Kidney epithelial cell (primary cell): ENCODE data around the gene WNT2B. TPM values are rescaled to one million over a fixed set of nuclear protein-coding genes. Genes with fewer than 3 reads are reported as not detected.
"Not testable (repeated sequence)": the region's sequence is repeated elsewhere in the genome, so short reads cannot be mapped to it uniquely, and the experiment has no call there.

Experiments
- DNase-seq: peaks from one replicate; pipeline ENCODE4 v3.0.0-alpha.2; 2010; ENCODE audit warnings: low read depth
- H3K27me3 ChIP-seq: 2 replicates; pipeline ENCODE4 v1.6.0; 2011; ENCODE audit warnings: low read length; ENCODE audit not compliant: control insufficient read depth, insufficient read depth
- H3K36me3 ChIP-seq: 2 replicates; pipeline ENCODE4 v1.5.1; 2011; ENCODE audit warnings: low read length; ENCODE audit not compliant: control insufficient read depth, insufficient read depth
- H3K4me3 ChIP-seq: 2 replicates; pipeline ENCODE4 v1.5.1; 2011; ENCODE audit warnings: low read depth, mild to moderate bottlenecking, control low read depth, low read length
- CTCF ChIP-seq: IDR thresholded peaks from 2 replicates; pipeline ENCODE4 v1.5.1; 2011; ENCODE audit warnings: mild to moderate bottlenecking, moderate library complexity, low read length, control low read depth, inconsistent platforms; ENCODE audit not compliant: insufficient read depth, poor library complexity, severe bottlenecking
- total RNA-seq: library from RNA; depleted of rRNA; stranded (reverse); fragments of >200 nt; gene quantifications from 2 replicates; pipeline ENCODE4 v1.2.3, GENCODE V29; 2015

Gene WNT2B
- total RNA-seq, 1 donor from 2014 or later: 1.3 TPM

GRCh38 chr1:112465122-112465521 lies 43.6 kb upstream of the WNT2B start:
- no peak for TF ChIP-seq CTCF
- Histone ChIP-seq H3K27me3 (no peaks in the 10 kb centered on the region), H3K4me3 (no peak overlapping the region), H3K36me3 (no peaks in the 10 kb centered on the region)
- no peak for DNase-seq

- peak; percentile 86 for TF ChIP-seq CTCF
- peak; percentile 59 for DNase-seq
- H3K27me3 ChIP-seq: no peaks in the 10 kb centered on the region
- peak overlapping the region; percentile 26 for H3K4me3 ChIP-seq
- H3K36me3 ChIP-seq: no peaks in the 10 kb centered on the region
Observed at GRCh38 chr1:112466078-112466660, 42.6 kb upstream of the WNT2B start.

- DNase-seq, H3K27me3 ChIP-seq, H3K4me3 ChIP-seq, H3K36me3 ChIP-seq: not testable (repeated sequence)
Observed at GRCh38 chr1:112470324-112470723, 38.4 kb upstream of the WNT2B start.

- no peak for DNase-seq
- Histone ChIP-seq H3K36me3 (no peaks in the 10 kb centered on the region), H3K4me3 (no peak overlapping the region), H3K27me3 (no peaks in the 10 kb centered on the region)
- no peak for TF ChIP-seq CTCF
Observed at GRCh38 chr1:112470966-112471365, 37.8 kb upstream of the WNT2B start.

GRCh38 chr1:112472142-112472541 lies 36.6 kb upstream of the WNT2B start:
- no peak for DNase-seq
- H3K4me3 ChIP-seq: no peak overlapping the region
- TF ChIP-seq CTCF: no peak
- no peaks in the 10 kb centered on the region for H3K36me3 ChIP-seq
- no peaks in the 10 kb centered on the region for H3K27me3 ChIP-seq

- no peaks in the 10 kb centered on the region for H3K36me3 ChIP-seq
- TF ChIP-seq CTCF: no peak
- no peak for DNase-seq
- no peak overlapping the region for H3K4me3 ChIP-seq
- H3K27me3 ChIP-seq: no peaks in the 10 kb centered on the region
Observed at GRCh38 chr1:112477550-112477949, 31.2 kb upstream of the WNT2B start.
